HG03432 (cell line): ENCODE results near the gene RINL.
A peak's percentile ranks its signal among the peaks of the same experiment; 100 is the strongest.
"Not testable (repeated sequence)": the region's sequence is repeated elsewhere in the genome, so short reads cannot be mapped to it uniquely, and the experiment has no call there.

ENCODE experiments used
- ATAC-seq: cut with Tn5 transposase; IDR thresholded peaks from one replicate; pipeline ENCODE4 v1.9.1; 2021; ENCODE audit warnings: mild to moderate bottlenecking, moderate library complexity; ENCODE audit not compliant: unreplicated experiment

The RINL gene

GRCh38 chr19:38836159-38836982, 41.7 kb downstream of the RINL start:
- ATAC-seq, result no peak

- ATAC-seq, result no peak
These were observed 43.5 kb downstream of the RINL start for GRCh38 chr19:38834590-38834989.

- ATAC-seq, result no peak
These were observed 44.0 kb downstream of the RINL start for GRCh38 chr19:38834104-38834490.

GRCh38 chr19:38833092-38833425, 45.0 kb downstream of the RINL start:
- no peak for ATAC-seq

- ATAC-seq, result peak; percentile 54
These were observed 46.9 kb downstream of the RINL start for GRCh38 chr19:38831142-38831605.

GRCh38 chr19:38830039-38830733, 47.9 kb downstream of the RINL start:
- no peak for ATAC-seq

- not testable (repeated sequence) for ATAC-seq
These were observed 48.9 kb downstream of the RINL start for GRCh38 chr19:38829203-38829602.

GRCh38 chr19:38826856-38827551, 51.1 kb downstream of the RINL start:
- ATAC-seq, result no peak

- ATAC-seq, result not testable (repeated sequence)
These were observed 52.1 kb downstream of the RINL start for GRCh38 chr19:38825936-38826335.

- not testable (repeated sequence) for ATAC-seq
These were observed 56.7 kb downstream of the RINL start for GRCh38 chr19:38821230-38821825.

- ATAC-seq, result no peak
These were observed 58.7 kb downstream of the RINL start for GRCh38 chr19:38819231-38819920.
